Stimulated activated CD4-positive, alpha-beta T cell treated with anti-CD3 and anti-CD28 coated beads, Interleukin-2, amount 100 ng/mL, for 24 hours (primary cell): ENCODE data around the gene RAP2A.

Experiments used
- DNase-seq, 2 donors: peaks; one replicate each; pipeline ENCODE4 v3.0.0-alpha.2; 2020

The RAP2A gene

DNA sequence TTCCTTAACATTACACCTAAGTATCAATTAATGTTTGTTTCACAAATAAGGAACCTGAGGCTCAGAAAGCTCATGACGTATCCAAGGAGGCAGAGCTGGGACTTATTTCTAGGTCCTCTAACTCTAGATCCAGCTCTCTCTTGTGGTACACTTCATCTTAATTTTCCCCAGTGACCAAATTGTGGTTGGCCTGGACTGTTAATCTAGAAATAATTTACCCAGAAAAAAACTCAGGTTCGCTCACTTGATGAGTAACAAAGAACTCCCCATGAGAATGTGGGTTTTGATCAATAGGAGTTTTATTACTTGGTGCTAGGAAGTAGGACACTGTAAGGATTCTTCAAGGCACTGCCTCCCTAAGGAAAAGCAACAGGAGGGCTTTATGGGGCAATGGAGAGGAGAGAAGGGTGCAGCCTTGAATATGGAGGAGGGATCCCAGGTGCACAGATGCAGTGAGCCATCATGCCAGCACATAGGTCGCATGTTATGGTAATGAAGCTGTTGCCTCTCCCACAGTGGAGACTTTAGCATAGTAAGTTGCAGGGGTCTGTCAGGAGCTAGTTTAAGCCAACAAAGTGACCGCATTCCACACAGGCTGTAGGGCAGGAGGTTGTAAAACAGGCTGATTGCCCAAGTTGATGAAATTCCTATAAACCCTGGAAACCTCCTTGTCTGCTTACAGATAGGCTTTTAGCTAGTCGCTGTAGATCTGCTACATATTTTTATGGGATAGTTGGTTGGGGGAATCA lies 14.7 kb downstream of the RAP2A start:
- DNase-seq, result no peak

GRCh38 chr13:97454699-97455098 lies 20.7 kb downstream of the RAP2A start:
- DNase-seq, result no peak

GRCh38 chr13:97456047-97456446 lies 22.1 kb downstream of the RAP2A start:
- DNase-seq, result no peak

DNA sequence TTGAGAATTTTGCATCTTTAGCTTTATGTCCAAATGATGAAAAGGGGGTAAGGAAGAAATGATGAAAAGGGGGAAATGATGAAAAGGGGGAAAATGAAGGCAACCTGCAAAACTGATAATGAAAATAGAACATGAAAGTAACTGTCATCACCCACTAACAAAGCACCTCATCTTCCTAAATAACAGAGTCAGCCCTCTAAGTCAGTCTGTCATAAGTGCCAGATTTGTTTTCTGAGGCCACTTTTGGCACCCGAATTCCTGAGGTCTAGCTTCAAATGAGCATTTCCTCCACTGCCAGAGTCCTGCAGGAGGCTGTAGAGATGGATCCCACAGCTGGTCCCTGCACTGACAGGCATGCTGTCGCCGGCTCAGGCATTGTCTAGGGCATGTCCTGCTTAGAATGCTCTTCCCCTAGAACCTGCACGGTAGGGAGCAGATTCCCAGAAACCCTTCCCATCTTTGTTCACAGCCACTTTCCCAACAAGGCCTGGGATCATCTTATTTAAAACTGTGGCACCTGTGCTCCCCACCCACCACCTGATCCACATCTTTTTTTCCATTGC lies 25.3 kb downstream of the RAP2A start:
- no peak for DNase-seq

DNA sequence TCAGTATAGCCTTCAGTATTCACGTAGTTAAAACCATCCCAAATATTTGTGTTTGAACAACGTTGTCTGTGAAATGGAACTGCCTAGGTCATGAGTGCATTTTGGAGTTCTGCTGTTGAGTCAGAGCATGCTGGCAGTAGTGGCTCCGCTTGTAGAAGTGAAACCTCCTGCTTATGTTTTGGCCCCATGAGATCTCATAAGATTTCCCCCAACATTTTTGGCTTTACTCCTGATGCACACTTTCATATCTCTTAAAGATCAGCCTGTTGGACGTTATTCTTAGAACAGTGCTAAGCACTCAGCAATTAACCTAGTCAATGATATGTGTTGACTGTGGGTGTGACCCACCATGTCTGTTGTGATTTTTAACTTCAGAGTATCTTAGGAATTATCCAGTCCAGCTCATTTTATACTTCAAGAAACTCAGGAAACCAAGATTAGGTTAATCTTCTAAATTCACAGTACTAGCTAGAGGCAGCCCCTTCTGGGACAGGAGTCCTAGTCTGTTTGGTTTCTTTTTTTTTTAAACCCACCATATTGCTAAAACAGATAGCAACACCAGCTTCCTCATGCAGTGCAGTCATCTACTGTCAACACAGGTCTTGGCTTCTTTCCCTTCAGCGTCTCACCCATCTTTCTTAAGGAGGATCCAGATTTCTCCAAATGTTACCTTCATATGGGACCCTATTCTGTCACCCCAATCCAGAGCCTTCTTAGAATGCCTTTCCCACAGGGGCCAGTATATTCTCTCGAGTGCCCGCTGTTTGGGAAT lies 26.2 kb downstream of the RAP2A start:
- no peak for DNase-seq

DNA sequence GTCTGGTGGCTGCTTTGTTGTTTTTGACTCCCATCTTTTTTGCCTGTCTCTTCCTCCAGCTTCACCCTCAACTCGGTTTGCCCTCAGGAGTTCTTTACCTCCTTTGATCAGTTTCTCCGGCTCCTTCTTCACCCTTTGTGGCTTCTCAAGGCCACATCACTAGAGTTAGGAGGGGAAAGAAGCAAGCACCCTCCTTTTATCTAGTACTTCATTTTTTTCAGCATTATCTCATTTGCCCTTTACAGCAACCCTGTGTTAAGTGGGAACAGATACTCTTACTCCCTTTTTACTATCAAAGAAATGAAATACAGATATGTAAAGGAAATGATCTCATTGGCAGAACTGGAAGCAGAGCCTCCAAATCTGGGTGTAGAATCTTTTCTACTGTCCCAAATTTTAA lies 26.9 kb downstream of the RAP2A start:
- DNase-seq, result no peak

DNA sequence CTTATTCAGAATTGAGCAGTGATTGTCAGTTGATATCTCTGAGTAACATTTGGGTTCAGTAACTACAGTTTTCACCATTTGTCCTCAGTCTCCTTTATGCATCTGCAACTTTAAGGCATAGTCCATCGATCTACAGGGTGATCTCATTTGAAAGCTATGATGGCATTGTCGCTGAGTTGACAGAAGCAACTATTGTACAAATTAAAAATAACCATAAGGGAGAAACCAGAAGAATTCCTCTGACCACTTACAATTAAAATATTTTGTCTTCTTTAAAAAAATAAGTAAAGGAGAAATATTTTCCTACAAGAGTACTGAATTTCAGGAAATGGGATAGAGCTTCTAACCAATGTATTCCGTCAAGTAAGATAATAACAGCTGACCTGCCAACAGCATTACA lies 30.6 kb downstream of the RAP2A start:
- no peak for DNase-seq

GRCh38 chr13:97466722-97467121 lies 32.8 kb downstream of the RAP2A start:
- no peak for DNase-seq

DNA sequence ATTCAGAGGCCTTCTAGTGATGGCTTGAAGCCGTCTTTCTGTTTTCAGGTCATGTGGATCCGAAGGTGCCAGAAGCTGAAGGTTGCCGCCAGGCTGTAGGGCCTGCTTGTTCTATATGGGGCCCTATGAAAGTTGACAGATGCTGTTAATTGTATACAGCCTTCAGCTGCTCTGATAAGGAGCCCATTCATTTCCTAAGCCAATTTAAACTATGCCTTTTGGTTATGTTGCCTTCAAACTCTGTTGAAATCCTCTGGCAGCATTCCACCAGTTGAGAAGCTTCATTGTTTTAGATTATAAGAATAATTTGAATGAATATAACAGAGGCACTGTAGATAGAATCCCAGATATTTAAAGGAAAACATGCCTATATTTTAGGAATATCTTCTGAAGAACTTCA lies 34.4 kb downstream of the RAP2A start:
- no peak for DNase-seq

DNA sequence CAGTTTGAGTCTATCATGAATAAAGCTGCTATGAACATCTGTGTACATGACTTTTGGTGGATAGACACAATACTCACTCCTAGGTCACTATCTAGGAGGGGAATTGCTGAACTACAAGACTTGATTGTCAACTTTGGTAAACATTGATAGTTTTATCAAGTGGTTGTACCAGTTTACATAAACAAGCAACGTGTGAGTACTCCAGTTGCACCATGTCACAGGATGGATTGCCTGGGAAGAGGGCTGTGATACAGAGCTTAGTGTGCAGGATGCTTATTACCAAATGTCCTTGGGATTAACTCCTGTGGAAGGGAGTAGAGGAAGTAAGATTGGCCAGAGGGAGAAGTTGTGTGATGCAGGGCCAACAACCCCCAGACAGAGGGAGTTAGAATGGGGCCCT lies 37.7 kb downstream of the RAP2A start:
- DNase-seq, result no peak

GRCh38 chr13:97474349-97474980 lies 40.5 kb downstream of the RAP2A start:
- DNase-seq, result no peak

DNA sequence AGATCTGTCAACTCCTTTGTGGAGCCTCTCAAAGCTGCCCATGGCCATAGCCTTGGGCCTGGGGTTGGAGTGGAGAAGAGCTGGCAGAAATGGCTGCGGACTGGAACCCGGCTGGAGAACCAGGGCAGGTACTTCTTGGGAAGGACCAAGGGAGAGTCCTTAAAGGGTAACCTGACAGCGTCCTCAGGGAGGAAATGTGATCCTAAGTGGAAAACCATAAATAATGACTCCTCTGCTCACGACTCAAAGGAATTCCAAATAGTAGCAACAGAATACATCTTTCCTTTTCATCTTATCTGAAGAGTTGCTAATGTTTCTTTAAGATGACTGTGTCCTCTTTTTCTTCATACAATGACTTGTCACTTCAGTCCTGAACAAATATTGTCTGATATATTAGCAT lies 41.0 kb downstream of the RAP2A start:
- DNase-seq, result no peak

DNA sequence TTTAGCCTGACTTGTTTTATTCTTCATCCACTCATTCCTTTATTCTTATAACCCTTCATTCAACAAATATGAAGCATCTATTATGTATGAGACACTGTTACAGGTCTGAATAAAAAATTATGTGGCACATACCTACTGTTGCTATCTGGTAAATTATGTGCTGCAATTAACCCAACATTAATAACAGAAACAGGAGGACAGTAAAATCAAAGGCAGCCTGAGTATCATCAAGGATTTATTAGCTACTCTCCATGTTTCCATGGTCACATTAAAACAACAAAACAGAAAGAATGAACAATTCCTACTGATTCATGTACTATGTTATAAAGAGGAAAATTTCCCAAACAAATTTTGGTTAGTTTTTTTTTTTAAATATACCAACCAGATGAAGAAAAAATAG lies 43.9 kb downstream of the RAP2A start:
- DNase-seq, result no peak

DNA sequence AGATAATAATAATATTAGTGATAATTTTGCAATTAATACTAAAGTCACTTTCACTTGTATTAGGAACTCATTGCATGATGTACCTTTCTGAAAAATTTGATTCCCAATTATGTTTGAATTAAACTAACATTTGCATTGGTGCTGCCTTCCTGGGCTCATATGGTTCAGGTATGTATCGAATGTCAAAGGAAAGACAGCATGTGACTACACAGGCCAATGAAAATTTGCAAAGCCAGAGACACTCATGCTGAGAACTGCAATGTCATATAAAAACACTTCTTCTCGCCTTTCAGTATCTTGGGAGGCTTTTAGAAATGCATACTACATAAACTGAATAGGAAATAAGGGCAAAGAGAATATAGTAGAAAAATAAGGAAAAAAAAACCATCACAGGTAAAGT lies 44.3 kb downstream of the RAP2A start:
- DNase-seq, result no peak

GRCh38 chr13:97483465-97483864 lies 49.5 kb downstream of the RAP2A start:
- DNase-seq, result no peak

- DNase-seq, result no peak
Measured at GRCh38 chr13:97484301-97484700, 50.3 kb downstream of the RAP2A start.

DNA sequence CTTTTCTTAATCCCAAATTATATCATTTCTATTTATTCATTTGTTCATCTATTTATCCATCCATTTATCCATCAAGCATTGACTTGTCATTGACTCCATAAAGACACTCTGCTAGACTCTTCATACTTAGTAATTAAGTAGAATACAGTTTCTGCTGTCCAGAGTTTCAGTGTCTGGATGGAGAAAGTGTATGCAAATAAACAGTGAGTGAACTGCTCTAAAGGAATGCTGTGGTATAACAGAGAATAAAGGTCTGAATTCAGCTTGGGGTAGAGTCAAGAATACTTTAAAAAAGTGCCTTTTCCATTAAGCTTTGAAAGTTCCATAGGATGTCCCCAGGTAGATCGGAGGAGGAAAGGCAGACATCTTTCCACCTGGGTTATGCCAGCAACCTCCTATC lies 51.4 kb downstream of the RAP2A start:
- DNase-seq, result no peak

GRCh38 chr13:97490702-97491307 lies 56.8 kb downstream of the RAP2A start:
- no peak for DNase-seq

GRCh38 chr13:97491452-97491851 lies 57.5 kb downstream of the RAP2A start:
- no peak for DNase-seq

GRCh38 chr13:97492257-97492656 lies 58.3 kb downstream of the RAP2A start:
- DNase-seq, result no peak

DNA sequence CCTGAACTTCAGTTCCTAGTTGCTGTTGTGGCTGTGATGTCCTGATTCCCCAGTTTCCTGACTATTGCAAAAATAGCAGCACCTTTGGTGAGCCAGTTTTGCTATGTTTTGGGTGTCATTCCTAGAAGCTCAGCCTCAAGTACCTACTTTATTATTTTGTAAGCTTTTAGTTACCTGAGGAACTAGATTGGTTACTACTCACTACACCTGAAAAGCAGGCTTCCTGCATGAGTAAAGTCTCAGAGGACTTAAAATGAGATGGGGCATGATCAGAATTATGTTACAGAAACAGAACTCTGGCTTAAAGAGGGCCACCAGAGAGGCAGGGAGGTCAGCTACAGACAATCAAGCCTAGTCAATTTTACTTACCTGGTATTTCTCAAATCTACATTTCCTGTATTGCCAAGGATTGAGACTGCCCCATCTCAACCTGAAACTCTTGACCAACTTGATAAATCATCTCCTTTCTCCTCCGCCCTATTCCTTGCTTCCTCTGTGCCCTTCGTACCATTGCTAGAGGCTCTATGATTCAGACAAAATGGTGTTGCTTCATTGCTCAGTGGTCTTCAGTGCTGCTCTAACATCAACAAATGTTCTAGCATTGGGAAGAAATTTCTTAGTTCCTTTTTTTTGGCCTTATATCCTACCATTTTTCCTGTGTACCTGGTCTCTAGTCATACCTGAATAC lies 58.9 kb downstream of the RAP2A start:
- no peak for DNase-seq

GRCh38 chr13:97493456-97493855 lies 59.5 kb downstream of the RAP2A start:
- DNase-seq, result no peak

GRCh38 chr13:97495678-97496077 lies 61.7 kb downstream of the RAP2A start:
- no peak for DNase-seq
